Activated CD4-positive, alpha-beta T cell treated with anti-CD3 and anti-CD28 coated beads for 36 hours (primary cell): ENCODE results near the gene WNT3A. TPM values are rescaled to one million over a fixed set of nuclear protein-coding genes. Genes with fewer than 3 reads are reported as not detected.
A peak's percentile ranks its signal among the peaks of the same experiment; 100 is the strongest.

Experiments
- ATAC-seq: fragments of 200-7000 bp; cut with Tn5 transposase; one replicate; pipeline ENCODE4 v1.10.0; 2021; ENCODE audit warnings: mild to moderate bottlenecking, moderate library complexity
- CTCF ChIA-PET: fragments of 350-600 bp; sonication (Branson Sonifier 250); formaldehyde crosslinking; loops from one replicate; lab custom pipeline; 2021; ENCODE audit warnings: antibody characterized with exemption; lab: Charles Lee
- POLR2A ChIA-PET: fragments of 350-600 bp; sonication (Branson Sonifier 250); formaldehyde crosslinking; loops from one replicate; lab custom pipeline; 2021; ENCODE audit warnings: antibody characterized with exemption, inconsistent platforms; lab: Charles Lee
- DNase-seq: peaks from one replicate; pipeline ENCODE4 v3.0.0-alpha.2; 2020
- H3K27ac Mint-ChIP-seq: one replicate; pipeline ENCODE4 v1.8.0; 2021; ENCODE audit warnings: mixed read lengths
- H3K27me3 Mint-ChIP-seq: one replicate; pipeline ENCODE4 v1.8.0; 2021; ENCODE audit warnings: mixed read lengths
- H3K36me3 Mint-ChIP-seq: one replicate; pipeline ENCODE4 v1.8.0; 2021; ENCODE audit warnings: low read depth, mixed read lengths
- H3K4me1 Mint-ChIP-seq: one replicate; pipeline ENCODE4 v1.8.0; 2021; ENCODE audit warnings: mixed read lengths
- H3K4me3 Mint-ChIP-seq: one replicate; pipeline ENCODE4 v1.8.0; 2021; ENCODE audit warnings: mild to moderate bottlenecking, moderate library complexity, mixed read lengths
- H3K9me3 Mint-ChIP-seq: one replicate; pipeline ENCODE4 v1.8.0; 2021; ENCODE audit warnings: low read depth, mixed read lengths
- intact Hi-C, 2 experiments: fragments of 100-400 bp; cut with DNase I in 1 of 2; cut with micrococcal nuclease in 1 of 2; formaldehyde crosslinking; loops; one replicate each; pipeline versions ENCODE4 v1.14.2 to v1.15.1; 2022 to 2024; cut with DNase I, micrococcal nuclease
- microRNA-seq: library from miRNA; unstranded; fragments of <30 nt; microRNA quantifications from one replicate; pipeline ENCODE4 v1.2.0, GENCODE V29; 2021; ENCODE audit warnings: borderline replicate concordance
- total RNA-seq, 2 experiments: library from RNA; stranded (reverse); gene quantifications; one replicate each; pipeline ENCODE4 v1.2.3, GENCODE V29; 2021

The WNT3A gene
- total RNA-seq, 2 experiments from 2014 or later: not detected

GRCh38 chr1:228109073-228109961 is 102.5 kb downstream of the WNT3A start, which contains the start of gene MRPL55:
TSS of gene MRPL55 (minus strand) at chr1:228109299. CDS start at chr1:228108260, 1,039 bp downstream.
- CTCF ChIA-PET: interaction anchor here (1.0 to 1.2 kb wide), 2 partner anchors 27 to 84 kb away, joined by 3 to 4 read pairs; partner anchors contain the start of gene ARF1
- H3K27me3 Mint-ChIP-seq: no peaks in the 10 kb centered on the region
- DNase-seq: peak; percentile 99

GRCh38 chr1:228109962-228110488 is 103.2 kb downstream of the WNT3A start:
- Mint-ChIP-seq H3K4me3 (peak overlapping the region; percentile 90), H3K27me3 (no peaks in the 10 kb centered on the region), H3K4me1 (peaks cover 15% of the 10 kb centered on the region), H3K9me3 (no peaks in the 10 kb centered on the region), H3K27ac (peak overlapping the region; percentile 92), H3K36me3 (peaks cover 14% of the 10 kb centered on the region)
- ChIA-PET POLR2A (no interaction called here), CTCF (interaction anchor here (1.0 to 1.2 kb wide), 2 partner anchors 28 to 85 kb away, joined by 3 to 4 read pairs; partner anchors contain the start of gene ARF1)
- intact Hi-C loops: loop anchor here (1.0 to 10.0 kb wide), 12 partner anchors 28 to 353 kb away; partner anchors contain the start of genes ARF1 (in 2 of the 2), GUK1 (in 2 of the 2) and IBA57 (in 2 of the 2)
- ATAC-seq: no peak
- DNase-seq: no peak

More at GRCh38 chr1:228109073-228109961, 102.5 kb downstream of the WNT3A start, which contains the start of gene MRPL55:
- intact Hi-C loops: loop anchor here (1.0 to 10.0 kb wide), 12 partner anchors 27 to 354 kb away; partner anchors contain the start of genes ARF1 (in 2 of the 2), GUK1 (in 2 of the 2) and IBA57 (in 2 of the 2)
- POLR2A ChIA-PET: no interaction called here
- Mint-ChIP-seq H3K4me3 (peak within 1 kb of the TSS; percentile 90), H3K9me3 (no peaks in the 10 kb centered on the region), H3K4me1 (peaks cover 21% of the 10 kb centered on the region), H3K36me3 (peaks cover 17% of the 10 kb centered on the region), H3K27ac (peak within 1 kb of the TSS; percentile 92)
- peak; percentile 92 for ATAC-seq

- H3K4me3 Mint-ChIP-seq: peak overlapping the region; percentile 90
- H3K9me3 Mint-ChIP-seq: no peaks in the 10 kb centered on the region
- DNase-seq (no peak), ATAC-seq (no peak)
- intact Hi-C loops: no loop called here
- H3K4me1 Mint-ChIP-seq: peaks cover 15% of the 10 kb centered on the region
- H3K27me3 Mint-ChIP-seq: no peaks in the 10 kb centered on the region
- ChIA-PET CTCF (interaction anchor here (1.0 kb wide), 1 partner anchor 85 kb away, joined by 3 read pairs; no protein-coding TSS in a partner anchor), POLR2A (no interaction called here)
- H3K36me3 Mint-ChIP-seq: peaks cover 13% of the 10 kb centered on the region
- H3K27ac Mint-ChIP-seq: no peak overlapping the region
Observed at GRCh38 chr1:228110556-228110955, 103.8 kb downstream of the WNT3A start.

Small RNA genes within 50 kb of the gene (microRNA-seq; reads per million reads assigned to microRNA genes)
- 9.5 reads per million, percentile 29 among the genes with 10 or more reads in this experiment for gene MIR3620

Other genes with a start within 250 kb of the WNT3A start
- gene PRSS38, start 191.3 kb upstream of the WNT3A start, total RNA-seq: not detected
- gene WNT9A, start 59.1 kb upstream of the WNT3A start, total RNA-seq: under 1 TPM in 1 of 2 experiments, not detected in 1; 0.04 TPM
- 100 to 1,000 TPM; 325 to 337 TPM for gene ARF1, start 75.7 kb downstream of the WNT3A start, total RNA-seq
- 10 to 100 TPM; 14.6 to 22.5 TPM for gene C1orf35, start 96.3 kb downstream of the WNT3A start, total RNA-seq
- 10 to 100 TPM; 51.0 to 57.7 TPM for gene MRPL55, start 102.3 kb downstream of the WNT3A start, total RNA-seq
- gene GUK1, start 133.3 kb downstream of the WNT3A start, total RNA-seq: 100 to 1,000 TPM; 196 to 270 TPM
- gene GJC2, start 142.9 kb downstream of the WNT3A start, total RNA-seq: under 1 TPM in 1 of 2 experiments, not detected in 1; 0.64 TPM
- 1 to 10 TPM; 6.0 to 8.3 TPM for gene IBA57, start 158.8 kb downstream of the WNT3A start, total RNA-seq
- gene OBSCN, start 201.0 kb downstream of the WNT3A start, total RNA-seq: 10 to 100 TPM; 20.0 to 20.5 TPM